ENCODE measurements around the gene WDR12. TPM values are rescaled to one million over a fixed set of nuclear protein-coding genes. Genes with fewer than 3 reads are reported as not detected.

WDR12 gene
- total RNA-seq, 1 donor from 2014 or later: 2.1 TPM

DNA sequence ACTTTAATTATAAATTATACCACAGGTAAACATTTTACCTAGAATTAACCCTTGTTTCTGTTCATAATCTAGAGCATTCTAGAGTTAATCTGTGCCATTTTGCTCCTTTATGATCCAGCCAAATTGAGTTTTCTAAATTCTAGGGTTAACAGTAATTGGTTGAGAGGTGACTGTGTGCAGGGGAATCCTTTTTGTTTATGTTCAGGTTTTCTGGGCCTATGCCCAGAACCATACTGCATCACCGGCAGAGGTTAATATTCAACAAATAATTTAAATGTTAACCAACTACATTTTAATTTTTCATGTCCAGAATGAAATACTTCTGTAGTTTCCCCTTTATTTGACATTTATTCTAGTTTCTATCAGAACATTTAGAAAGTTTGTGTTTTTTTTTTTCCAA, 32.9 kb upstream of the WDR12 start:
- no peaks in the 10 kb centered on the region for H3K4me1 ChIP-seq
- no peak overlapping the region for H3K27ac ChIP-seq
- TF ChIP-seq, protein P1, sequence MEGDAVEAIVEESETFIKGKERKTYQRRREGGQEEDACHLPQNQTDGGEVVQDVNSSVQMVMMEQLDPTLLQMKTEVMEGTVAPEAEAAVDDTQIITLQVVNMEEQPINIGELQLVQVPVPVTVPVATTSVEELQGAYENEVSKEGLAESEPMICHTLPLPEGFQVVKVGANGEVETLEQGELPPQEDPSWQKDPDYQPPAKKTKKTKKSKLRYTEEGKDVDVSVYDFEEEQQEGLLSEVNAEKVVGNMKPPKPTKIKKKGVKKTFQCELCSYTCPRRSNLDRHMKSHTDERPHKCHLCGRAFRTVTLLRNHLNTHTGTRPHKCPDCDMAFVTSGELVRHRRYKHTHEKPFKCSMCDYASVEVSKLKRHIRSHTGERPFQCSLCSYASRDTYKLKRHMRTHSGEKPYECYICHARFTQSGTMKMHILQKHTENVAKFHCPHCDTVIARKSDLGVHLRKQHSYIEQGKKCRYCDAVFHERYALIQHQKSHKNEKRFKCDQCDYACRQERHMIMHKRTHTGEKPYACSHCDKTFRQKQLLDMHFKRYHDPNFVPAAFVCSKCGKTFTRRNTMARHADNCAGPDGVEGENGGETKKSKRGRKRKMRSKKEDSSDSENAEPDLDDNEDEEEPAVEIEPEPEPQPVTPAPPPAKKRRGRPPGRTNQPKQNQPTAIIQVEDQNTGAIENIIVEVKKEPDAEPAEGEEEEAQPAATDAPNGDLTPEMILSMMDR (IDR thresholded peaks at IDR 0.05): no peak
- no peaks in the 10 kb centered on the region for H3K27me3 ChIP-seq
- peaks cover 0 to 7% of the 10 kb centered on the region in 2 donors for H3K9me3 ChIP-seq
- no peak overlapping the region for H3K4me3 ChIP-seq
- intact Hi-C loops (cut with DNase I): no loop called here
- H3K36me3 ChIP-seq: peaks cover 13 to 20% of the 10 kb centered on the region in 2 donors
- DNase-seq (ENCODE audit: low spot score in 2 of 2): no peak

GRCh38 chr2:202941771-202942170, 30.3 kb upstream of the WDR12 start:
- Histone ChIP-seq H3K9me3 (peaks cover 0 to 7% of the 10 kb centered on the region in 2 donors), H3K4me3 (no peak overlapping the region), H3K27me3 (no peaks in the 10 kb centered on the region), H3K4me1 (no peaks in the 10 kb centered on the region), H3K36me3 (peaks cover 15 to 32% of the 10 kb centered on the region in 2 donors), H3K27ac (no peak overlapping the region)
- intact Hi-C loops (cut with DNase I): no loop called here
- no peak for DNase-seq (ENCODE audit: low spot score in 2 of 2)
- TF ChIP-seq, protein P1 (IDR thresholded peaks at IDR 0.05): no peak

DNA sequence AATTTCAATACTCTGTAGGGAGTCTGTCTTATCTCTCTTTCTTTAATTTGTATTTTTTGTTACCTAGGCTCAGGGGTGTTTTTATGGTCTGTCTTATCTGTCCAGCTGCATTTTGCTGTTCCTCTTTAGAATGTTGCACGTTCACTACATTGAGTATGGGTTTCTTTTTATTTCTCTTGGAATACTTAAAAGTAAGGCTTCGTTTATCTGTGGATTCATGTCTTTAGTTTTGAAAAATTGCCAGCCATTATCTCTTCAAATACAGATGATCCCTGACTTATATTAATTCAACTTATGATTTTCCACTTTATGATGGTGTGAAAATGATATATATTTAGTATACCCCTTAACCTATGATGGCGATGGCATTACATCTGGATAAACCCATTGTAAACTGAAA, 27.5 kb upstream of the WDR12 start:
- Histone ChIP-seq H3K36me3 (peaks cover 11 to 24% of the 10 kb centered on the region in 2 donors), H3K4me1 (no peaks in the 10 kb centered on the region), H3K9me3 (no peaks in the 10 kb centered on the region), H3K27ac (no peak overlapping the region), H3K27me3 (no peaks in the 10 kb centered on the region), H3K4me3 (no peak overlapping the region)
- TF ChIP-seq, protein P1 (IDR thresholded peaks at IDR 0.05): no peak
- intact Hi-C loops (cut with DNase I): no loop called here
- no peak for DNase-seq (ENCODE audit: low spot score in 2 of 2)

DNA sequence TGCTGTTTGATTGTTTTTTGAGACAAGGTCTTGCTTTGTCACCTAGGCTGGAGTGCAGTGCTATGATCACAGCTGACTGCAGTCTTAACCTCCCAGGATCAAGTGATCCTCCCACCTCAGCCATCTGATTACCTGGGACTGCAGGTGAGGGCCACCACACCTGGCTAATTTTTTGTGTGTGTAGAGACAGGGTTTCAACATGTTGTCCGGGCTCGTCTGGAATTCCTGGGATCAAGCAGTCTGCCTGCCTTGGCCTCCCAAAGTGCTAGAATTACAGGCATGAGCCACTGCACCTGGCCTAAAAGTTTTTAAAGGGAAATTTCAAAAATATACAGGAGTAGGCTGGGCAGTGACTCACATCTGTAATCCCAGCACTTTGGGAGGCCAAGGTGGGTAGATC, 23.0 kb upstream of the WDR12 start:
- Histone ChIP-seq H3K9me3 (no peaks in the 10 kb centered on the region), H3K4me1 (no peaks in the 10 kb centered on the region), H3K27ac (no peak overlapping the region), H3K36me3 (peaks cover 4 to 28% of the 10 kb centered on the region in 2 donors), H3K4me3 (no peak overlapping the region), H3K27me3 (no peaks in the 10 kb centered on the region)
- TF ChIP-seq, protein P1 (IDR thresholded peaks at IDR 0.05): no peak
- no peak for DNase-seq (ENCODE audit: low spot score in 2 of 2)
- intact Hi-C loops (cut with DNase I): no loop called here

GRCh38 chr2:202933958-202934357, 22.5 kb upstream of the WDR12 start:
- Histone ChIP-seq H3K4me1 (no peaks in the 10 kb centered on the region), H3K27me3 (no peaks in the 10 kb centered on the region), H3K9me3 (no peaks in the 10 kb centered on the region), H3K27ac (no peak overlapping the region), H3K4me3 (no peak overlapping the region), H3K36me3 (peaks cover 4 to 25% of the 10 kb centered on the region in 2 donors)
- TF ChIP-seq, protein P1 (IDR thresholded peaks at IDR 0.05): no peak
- DNase-seq (ENCODE audit: low spot score in 2 of 2): no peak
- intact Hi-C loops (cut with DNase I): no loop called here

DNA sequence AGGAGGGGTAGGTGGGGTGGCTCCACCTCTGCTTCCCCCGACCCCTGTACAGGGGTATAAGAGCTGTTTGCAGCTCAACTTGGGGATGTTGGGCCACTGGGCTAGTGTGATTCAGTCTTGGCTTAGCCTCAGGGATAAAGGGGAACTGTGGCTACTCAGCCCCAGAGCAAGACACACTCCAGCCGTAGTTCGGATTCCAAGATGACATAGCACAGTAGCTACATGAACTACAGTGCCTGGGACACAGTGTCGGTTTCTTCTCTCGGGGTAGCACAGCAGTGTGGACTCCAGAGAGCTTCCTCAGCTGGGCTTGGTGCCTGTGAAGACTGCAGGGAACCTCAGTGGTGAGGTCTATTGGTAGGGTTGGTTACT, 21.7 kb upstream of the WDR12 start:
- H3K9me3 ChIP-seq: no peaks in the 10 kb centered on the region
- H3K4me3 ChIP-seq: no peak overlapping the region
- H3K27me3 ChIP-seq: no peaks in the 10 kb centered on the region
- intact Hi-C loops (cut with DNase I): no loop called here
- TF ChIP-seq, protein P1 (IDR thresholded peaks at IDR 0.05): no peak
- H3K27ac ChIP-seq: no peak overlapping the region
- peaks cover 3 to 18% of the 10 kb centered on the region in 2 donors for H3K36me3 ChIP-seq
- H3K4me1 ChIP-seq: no peaks in the 10 kb centered on the region
- no peak for DNase-seq (ENCODE audit: low spot score in 2 of 2)

All from ascending aorta (tissue), 2 donors.